BJ (cell line): ENCODE measurements around the gene RBMS3. TPM values are rescaled to one million over a fixed set of nuclear protein-coding genes. Genes with fewer than 3 reads are reported as not detected.

ENCODE experiments used
- CTCF ChIA-PET: fragments of 350-600 bp; formaldehyde crosslinking; extraction: SDS; loops from one replicate; lab custom pipeline; 2021; ENCODE audit warnings: antibody characterized with exemption, inconsistent platforms; lab: Yijun Ruan, JAX
- POLR2A ChIA-PET: fragments of 300-600 bp; sonication (Branson Sonifier 250); formaldehyde crosslinking; extraction: SDS; loops from one replicate; lab custom pipeline; 2021; ENCODE audit warnings: antibody characterized with exemption; lab: Charles Lee
- DNase-seq: peaks from one replicate; pipeline ENCODE4 v3.0.0-alpha.2; 2011; ENCODE audit warnings: low read depth
- H3K27me3 ChIP-seq: 2 replicates; pipeline ENCODE4 v1.6.0; 2011; ENCODE audit warnings: low read length; ENCODE audit not compliant: control insufficient read depth, insufficient read depth
- H3K36me3 ChIP-seq: 2 replicates; pipeline ENCODE4 v1.5.1; 2011; ENCODE audit warnings: low read length; ENCODE audit not compliant: control insufficient read depth, insufficient read depth
- H3K4me3 ChIP-seq: 2 replicates; pipeline ENCODE4 v1.5.1; 2011; ENCODE audit warnings: low read depth, mild to moderate bottlenecking, control low read depth, low read length
- polyA plus RNA-seq: library from polyadenylated mRNA; depleted of rRNA; stranded (reverse); fragments of >200 nt; gene quantifications from 2 replicates; pipeline ENCODE4 v1.2.3, GENCODE V29; 2011
- TF ChIP-seq, protein P1 (sequence below): IDR thresholded peaks from 2 replicates; pipeline ENCODE4 v1.5.1; 2011; ENCODE audit warnings: low read depth, mild to moderate bottlenecking, control low read depth, inconsistent platforms, low read length, moderate library complexity; ENCODE audit not compliant: insufficient read depth

Gene RBMS3
- polyA plus RNA-seq, 1 experiment = 14.5 TPM

GRCh38 chr3:29379097-29379496 lies 98.2 kb downstream of the RBMS3 start:
- DNase-seq = no peak
- Histone ChIP-seq H3K36me3 (no peaks in the 10 kb centered on the region), H3K4me3 (no peak overlapping the region), H3K27me3 (no peaks in the 10 kb centered on the region)
- ChIA-PET POLR2A (no interaction called here), CTCF (no interaction called here)
- TF ChIP-seq, protein P1, sequence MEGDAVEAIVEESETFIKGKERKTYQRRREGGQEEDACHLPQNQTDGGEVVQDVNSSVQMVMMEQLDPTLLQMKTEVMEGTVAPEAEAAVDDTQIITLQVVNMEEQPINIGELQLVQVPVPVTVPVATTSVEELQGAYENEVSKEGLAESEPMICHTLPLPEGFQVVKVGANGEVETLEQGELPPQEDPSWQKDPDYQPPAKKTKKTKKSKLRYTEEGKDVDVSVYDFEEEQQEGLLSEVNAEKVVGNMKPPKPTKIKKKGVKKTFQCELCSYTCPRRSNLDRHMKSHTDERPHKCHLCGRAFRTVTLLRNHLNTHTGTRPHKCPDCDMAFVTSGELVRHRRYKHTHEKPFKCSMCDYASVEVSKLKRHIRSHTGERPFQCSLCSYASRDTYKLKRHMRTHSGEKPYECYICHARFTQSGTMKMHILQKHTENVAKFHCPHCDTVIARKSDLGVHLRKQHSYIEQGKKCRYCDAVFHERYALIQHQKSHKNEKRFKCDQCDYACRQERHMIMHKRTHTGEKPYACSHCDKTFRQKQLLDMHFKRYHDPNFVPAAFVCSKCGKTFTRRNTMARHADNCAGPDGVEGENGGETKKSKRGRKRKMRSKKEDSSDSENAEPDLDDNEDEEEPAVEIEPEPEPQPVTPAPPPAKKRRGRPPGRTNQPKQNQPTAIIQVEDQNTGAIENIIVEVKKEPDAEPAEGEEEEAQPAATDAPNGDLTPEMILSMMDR = no peak

- Histone ChIP-seq H3K27me3 (no peaks in the 10 kb centered on the region), H3K36me3 (no peaks in the 10 kb centered on the region), H3K4me3 (no peak overlapping the region)
- ChIA-PET POLR2A (no interaction called here), CTCF (no interaction called here)
- no peak for DNase-seq
- TF ChIP-seq, protein P1 = no peak
Observed at GRCh38 chr3:29381595-29381994, 100.7 kb downstream of the RBMS3 start.

GRCh38 chr3:29382409-29382808 lies 101.5 kb downstream of the RBMS3 start:
- no peaks in the 10 kb centered on the region for H3K36me3 ChIP-seq
- H3K27me3 ChIP-seq = no peaks in the 10 kb centered on the region
- no peak for DNase-seq
- ChIA-PET POLR2A (no interaction called here), CTCF (no interaction called here)
- no peak overlapping the region for H3K4me3 ChIP-seq
- TF ChIP-seq, protein P1 = no peak

- ChIA-PET POLR2A (no interaction called here), CTCF (no interaction called here)
- Histone ChIP-seq H3K27me3 (no peaks in the 10 kb centered on the region), H3K36me3 (no peaks in the 10 kb centered on the region), H3K4me3 (no peak overlapping the region)
- TF ChIP-seq, protein P1 = no peak
- DNase-seq = no peak
Observed at GRCh38 chr3:29382845-29383244, 102.0 kb downstream of the RBMS3 start.

DNA sequence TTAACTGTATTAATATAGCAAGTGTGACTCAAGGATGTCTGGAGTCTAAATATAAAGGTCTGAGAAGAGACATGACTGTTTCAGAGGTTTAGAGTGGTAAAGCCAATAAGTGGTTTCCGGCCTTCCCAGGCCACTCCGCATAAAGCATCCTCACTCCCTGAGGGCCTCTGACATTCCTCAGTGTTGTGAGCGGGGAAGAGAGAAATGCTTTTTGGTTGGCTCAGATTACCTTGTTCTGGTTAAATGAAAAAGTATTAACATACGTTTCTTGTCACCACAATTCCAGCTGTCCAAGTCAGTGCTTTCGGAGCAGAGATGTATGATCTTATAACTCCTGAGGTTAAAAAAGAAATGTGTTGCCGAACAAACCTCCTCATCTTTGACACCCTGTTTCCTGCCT lies 103.8 kb downstream of the RBMS3 start:
- Histone ChIP-seq H3K36me3 (no peaks in the 10 kb centered on the region), H3K4me3 (no peak overlapping the region), H3K27me3 (no peaks in the 10 kb centered on the region)
- POLR2A ChIA-PET = no interaction called here
- peak; percentile 84 for DNase-seq
- TF ChIP-seq, protein P1 = no peak
- CTCF ChIA-PET = interaction anchor here (1.5 kb wide), 1 partner anchor 128 kb away, joined by 3 read pairs; no protein-coding TSS in a partner anchor
